NCI-H1105 treated with DMSO at 0.1 percent for 48 hours (cell line): Measurements from ENCODE around the gene STK32B.
A peak's percentile ranks its signal among the peaks of the same experiment; 100 is the strongest.
"Not testable (repeated sequence)": the region's sequence is repeated elsewhere in the genome, so short reads cannot be mapped to it uniquely, and the experiment has no call there.

Source experiments
- DNase-seq: peaks from one replicate; lab custom pipeline; 2025; lab: John Stamatoyannopoulos, UW

Gene STK32B

DNA sequence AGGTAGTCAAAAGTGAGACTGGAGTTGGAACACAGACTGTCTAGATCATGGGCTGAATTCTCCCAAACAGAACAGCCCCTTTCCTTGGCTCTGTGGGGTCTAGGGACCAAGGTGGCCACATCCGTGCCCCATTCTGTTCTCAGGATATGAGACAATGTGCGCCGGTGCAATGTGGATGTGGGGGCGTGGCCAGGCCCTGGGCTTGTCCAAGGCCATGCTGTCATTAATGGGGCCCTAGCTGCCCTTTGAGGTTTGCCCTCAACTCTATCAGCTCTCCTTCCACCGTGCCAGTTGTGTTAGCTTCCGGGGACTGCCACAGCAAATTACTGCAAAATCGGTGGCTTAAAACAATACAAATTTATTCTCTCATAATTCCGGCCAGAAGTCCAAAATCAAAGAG lies 344.5 kb downstream of the STK32B start:
- no peak for DNase-seq

- DNase-seq = no peak
Observed at GRCh38 chr4:5398056-5398455, 346.8 kb downstream of the STK32B start.

DNA sequence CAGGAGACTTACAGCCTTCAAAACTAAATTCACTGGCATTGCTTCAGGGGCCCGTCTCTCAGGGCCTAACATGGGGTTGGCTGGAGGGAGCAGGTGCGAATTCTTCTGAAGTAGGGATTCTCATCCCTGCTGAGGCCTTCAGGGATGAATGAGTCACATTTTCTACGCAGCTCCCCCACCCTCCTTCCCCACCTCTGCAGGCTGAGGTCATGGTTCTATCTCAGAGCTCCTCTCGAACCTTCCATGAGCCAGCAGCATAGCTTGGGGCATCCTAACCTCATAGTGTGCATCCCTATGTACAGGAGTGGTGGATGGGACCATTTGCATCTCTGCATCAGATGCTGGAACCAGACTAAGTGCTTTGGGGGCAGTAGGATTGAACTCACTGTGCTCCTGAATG lies 347.8 kb downstream of the STK32B start:
- DNase-seq = no peak

GRCh38 chr4:5399790-5400421 lies 348.6 kb downstream of the STK32B start:
- DNase-seq = peak; percentile 1

DNA sequence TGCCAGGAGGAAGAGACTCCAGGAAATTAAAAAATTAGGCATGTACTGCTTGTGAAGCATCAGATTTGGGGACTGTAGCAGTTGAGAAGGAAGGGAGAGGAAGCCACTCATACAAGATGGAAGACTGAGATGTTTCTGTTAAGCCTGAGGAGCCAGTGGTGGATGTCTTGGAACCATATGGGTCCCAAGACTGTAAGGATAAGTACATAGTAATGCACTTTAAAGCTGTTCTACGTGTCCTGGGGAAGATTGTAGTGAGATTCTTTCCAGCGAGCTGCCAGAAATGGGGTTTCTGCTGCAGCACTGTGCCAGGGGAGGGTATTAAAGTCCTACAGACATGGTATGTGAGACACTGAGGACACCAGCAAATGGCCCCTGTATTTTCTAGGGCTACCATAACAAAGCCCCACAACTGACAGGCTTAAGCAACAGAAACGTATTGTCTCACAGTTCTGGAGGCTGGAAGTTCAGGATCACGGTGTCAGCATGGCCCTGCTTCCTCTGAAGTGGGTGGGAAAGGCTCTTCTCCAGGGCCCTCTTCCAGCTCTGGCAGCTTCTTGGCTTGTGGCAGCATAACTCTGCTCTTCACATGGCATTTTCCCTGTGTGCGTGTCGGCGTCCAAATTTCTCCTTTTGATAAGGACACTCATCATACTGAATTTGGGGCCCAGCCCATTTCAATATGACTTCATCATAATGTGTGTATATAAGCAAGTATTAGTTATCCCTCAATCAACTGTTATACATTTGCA lies 352.6 kb downstream of the STK32B start:
- DNase-seq = no peak

DNA sequence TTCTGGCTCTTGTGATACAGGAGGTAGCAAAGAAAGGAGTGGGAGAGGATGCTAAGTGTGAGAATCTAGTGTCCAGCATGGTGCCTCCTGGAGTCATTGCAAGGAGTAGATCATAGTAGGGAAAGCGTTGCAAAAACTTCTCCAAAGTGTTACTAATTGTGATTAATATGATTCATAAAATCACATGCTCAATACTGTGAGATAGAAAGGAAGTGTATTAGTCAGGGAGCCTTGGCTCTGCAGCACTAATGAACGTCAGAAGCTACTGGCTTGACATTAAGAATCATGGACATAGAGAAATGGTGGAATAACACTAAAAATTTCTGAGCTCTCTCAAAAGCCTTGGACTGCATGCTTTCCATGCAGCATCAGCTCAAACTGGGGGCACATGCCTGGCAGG lies 358.0 kb downstream of the STK32B start:
- DNase-seq = no peak

DNA sequence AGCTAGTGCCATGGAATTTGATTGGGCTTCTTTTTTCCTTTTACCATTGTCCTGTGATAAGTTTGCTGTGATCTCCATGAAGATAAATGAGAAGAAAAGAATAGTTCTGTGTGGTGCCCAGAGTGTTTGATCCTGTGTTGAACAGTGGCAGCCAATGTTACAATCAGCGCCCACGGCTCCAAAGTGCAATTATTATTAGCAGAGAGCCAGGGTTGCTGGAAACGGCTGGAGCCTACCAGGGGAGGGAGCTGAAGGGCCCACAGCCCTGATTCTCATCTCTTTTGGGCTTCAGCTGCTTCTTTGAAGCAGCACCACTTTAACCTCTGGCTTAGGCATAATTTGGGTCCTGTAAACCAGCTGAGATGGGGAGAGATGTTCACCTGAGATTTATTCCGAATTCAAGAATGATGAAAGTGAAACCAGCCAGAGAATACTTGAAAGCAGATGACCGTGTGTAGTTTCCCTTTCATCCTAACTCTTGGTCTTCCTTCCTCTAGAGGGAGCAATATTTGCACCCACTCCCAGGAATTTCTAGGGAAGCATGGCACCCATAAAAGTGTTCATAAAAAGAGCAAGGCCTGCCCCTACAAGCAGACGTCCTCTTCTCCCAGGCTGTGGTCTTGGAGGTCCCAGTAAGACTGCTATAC lies 358.8 kb downstream of the STK32B start:
- DNase-seq = no peak

GRCh38 chr4:5412296-5412695 lies 361.0 kb downstream of the STK32B start:
- no peak for DNase-seq

DNA sequence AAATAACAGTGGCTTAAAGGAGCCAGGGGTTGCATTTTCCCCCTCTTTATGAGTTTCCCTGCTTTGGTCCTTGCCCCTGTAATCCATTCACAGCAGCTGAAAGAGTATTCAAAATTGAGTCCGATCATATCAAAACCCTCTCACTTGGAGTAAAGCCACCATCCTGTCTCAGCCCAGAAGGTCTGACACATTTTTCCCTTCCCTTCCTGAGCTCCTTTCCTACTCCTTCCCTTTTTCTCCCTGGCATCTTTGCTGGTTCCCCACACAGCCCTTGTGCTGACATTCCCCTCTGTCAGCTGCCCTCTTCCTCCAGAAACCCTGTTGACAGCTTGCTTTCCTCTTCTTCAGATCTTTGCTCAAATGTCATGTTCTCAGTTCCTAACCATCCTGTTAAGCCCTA lies 361.5 kb downstream of the STK32B start:
- DNase-seq = no peak

GRCh38 chr4:5416637-5417036 lies 365.4 kb downstream of the STK32B start:
- no peak for DNase-seq

- DNase-seq = no peak
Observed at GRCh38 chr4:5420266-5420665, 369.0 kb downstream of the STK32B start.

GRCh38 chr4:5421416-5421815 lies 370.1 kb downstream of the STK32B start:
- no peak for DNase-seq

DNA sequence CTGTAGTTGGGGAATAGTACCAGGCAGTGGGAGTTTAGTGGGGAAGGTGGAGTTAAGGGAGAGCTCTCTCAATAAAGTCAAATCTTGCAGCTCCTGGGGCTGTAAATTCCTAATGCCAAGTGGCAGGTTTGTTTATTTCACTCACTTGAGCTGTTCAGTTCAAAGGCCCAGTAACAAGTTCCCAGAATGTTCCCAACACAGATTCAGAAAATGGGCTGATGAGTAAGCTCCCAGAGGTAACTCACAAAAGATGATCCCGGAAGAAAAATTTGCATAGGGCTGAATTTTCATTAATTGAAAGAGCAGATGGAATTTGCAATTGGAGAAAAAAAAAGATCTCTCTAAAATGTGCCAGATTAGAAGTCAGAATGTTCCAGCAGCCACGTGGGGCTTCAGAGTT lies 370.9 kb downstream of the STK32B start:
- DNase-seq = no peak

DNA sequence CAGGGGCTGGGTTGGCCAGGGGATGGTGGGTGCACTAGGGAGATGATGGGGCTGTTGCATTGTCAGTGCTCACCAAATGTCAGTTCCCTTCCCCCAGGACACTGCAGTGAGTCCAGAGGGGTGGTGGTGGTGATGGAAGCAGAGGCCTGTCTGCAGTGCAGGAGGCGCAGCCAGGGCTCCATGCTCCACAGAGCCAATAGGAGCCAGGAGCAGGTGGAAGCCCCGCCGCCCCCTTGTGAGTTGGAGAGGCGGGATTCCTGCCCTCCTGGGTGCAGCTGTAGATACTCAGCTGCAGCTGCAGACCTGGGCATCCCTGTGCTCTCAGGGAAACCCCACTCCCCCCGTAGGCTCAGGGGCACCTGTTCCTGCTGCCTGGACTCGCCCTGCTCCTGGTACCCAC lies 372.4 kb downstream of the STK32B start:
- peak; percentile 28 for DNase-seq

DNA sequence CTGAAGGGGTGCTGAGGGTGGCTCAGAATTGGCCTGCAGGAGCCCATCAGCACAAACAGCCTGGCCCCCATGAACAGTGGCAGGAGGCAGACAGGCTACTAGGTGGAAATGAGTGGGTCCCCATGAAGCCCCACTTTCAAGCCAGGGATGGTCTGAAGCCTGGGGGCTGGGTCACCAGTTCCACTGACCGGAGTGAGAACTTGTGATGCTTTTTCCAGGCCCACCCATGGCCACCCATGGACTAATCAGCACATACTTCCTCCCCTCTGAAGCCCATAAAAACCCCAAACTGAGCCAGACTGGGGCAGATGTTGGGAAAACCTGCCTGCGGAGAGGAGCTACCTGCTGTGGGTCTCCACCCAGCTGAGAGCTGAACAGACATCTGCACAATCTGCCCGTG lies 372.9 kb downstream of the STK32B start:
- no peak for DNase-seq

DNA sequence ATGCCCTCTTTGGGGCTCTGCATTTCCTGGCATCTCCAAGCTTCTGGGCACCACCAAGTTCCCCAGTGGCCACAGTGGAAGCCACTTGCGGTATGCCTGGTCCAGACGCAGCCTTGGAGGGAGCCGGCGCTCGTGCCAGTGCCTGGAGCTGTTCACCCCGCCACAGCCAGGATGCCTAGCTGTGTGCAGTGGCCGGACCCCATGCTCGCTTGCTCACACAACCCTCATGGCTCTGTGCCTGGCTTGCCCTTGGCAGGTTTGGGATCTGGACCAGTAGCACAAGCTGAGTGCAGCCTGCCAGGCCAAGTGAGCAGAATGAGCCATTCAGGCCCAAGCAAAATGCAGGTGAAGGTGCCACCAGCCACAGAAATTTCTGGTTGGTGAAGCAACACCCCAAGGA lies 373.6 kb downstream of the STK32B start:
- no peak for DNase-seq

DNA sequence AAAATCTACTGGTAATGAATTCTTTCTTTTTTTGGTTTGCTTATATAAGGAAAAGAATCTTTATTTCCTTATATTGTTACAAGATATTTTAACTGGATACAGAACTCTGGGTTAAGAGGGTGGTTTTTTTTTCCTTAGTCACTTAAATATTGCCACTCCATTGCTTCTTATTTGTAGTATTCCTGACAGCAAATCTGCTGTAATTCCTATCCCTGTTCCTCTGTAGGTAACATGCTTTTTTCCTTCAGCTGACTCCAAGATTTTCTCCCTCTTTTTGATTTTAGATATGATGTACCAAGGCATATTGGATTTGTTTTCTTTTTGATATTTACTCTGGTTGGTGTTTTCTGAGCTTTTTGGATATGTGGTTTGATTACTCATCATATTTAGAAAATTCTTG lies 378.5 kb downstream of the STK32B start:
- no peak for DNase-seq

- DNase-seq = no peak
Observed at GRCh38 chr4:5433196-5433595, 381.9 kb downstream of the STK32B start.

DNA sequence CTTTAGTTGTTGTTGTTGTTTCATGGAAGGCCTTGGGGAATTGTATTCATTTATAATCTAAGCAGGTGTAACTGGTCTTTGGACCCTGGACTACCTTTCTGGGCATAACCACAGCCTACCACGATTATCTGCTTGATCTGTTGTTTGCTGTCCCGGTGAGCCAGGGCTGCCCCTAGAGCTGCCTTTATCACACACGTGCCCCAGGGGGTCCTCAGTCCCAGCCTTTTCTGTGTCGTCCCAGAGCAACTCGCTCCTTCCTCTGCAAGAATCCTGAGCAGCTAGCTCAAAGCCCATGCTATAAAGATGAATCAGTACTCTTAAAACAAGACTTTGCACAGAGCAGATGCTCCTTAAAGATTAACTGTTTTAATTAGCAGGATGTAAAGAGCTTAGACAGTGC lies 383.9 kb downstream of the STK32B start:
- no peak for DNase-seq

DNA sequence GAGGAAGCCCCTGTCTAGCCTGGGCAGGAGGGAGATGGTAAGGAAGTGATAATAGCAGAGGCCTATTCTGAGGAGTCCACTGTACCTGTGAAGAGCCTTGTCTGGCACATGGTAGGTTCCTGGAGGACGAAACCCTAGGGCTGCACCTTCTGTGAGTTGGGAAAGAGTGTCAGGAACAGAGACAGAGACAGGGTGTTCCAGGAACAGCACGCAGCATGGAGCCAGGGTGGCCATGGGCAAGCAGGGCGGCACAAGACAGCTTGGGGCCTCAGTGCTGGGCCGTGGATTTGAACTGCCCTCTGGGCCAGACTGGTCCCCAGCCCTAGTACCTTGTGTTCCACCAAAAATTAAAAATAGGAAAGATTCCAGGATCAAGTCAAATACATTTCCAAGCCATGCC lies 384.5 kb downstream of the STK32B start:
- DNase-seq = no peak

DNA sequence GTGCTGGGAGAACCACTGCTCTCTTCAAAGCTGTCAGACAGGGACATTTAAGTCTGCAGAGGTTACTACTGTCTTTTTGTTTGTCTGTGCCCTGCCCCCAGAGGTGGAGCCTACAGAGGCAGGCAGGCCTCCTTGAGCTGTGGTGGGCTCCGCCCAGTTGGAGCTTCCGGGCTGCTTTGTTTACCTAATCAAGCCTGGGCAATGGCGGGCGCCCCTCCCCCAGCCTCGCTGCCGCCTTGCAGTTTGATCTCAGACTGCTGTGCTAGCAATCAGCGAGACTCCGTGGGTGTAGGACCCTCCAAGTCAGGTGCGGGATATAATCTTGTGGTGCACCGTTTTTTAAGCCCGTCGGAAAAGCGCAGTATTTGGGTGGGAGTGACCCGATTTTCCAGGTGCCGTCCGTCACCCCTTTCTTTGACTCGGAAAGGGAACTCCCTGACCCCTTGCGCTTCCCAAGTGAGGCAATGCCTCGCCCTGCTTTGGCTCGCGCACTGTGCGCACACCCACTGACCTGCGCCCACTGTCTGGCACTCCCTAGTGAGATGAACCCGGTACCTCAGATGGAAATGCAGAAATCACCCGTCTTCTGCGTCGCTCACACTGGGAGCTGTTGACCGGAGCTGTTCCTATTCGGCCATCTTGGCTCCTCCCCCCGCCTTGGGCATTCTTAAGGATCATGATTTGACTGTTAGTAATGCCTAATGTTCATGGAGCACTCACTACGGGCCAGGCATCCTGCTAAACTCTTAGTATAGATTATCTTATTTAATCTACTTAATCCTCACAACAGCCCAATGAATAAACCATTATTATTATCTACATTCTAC lies 392.9 kb downstream of the STK32B start:
- DNase-seq = not testable (repeated sequence)

DNA sequence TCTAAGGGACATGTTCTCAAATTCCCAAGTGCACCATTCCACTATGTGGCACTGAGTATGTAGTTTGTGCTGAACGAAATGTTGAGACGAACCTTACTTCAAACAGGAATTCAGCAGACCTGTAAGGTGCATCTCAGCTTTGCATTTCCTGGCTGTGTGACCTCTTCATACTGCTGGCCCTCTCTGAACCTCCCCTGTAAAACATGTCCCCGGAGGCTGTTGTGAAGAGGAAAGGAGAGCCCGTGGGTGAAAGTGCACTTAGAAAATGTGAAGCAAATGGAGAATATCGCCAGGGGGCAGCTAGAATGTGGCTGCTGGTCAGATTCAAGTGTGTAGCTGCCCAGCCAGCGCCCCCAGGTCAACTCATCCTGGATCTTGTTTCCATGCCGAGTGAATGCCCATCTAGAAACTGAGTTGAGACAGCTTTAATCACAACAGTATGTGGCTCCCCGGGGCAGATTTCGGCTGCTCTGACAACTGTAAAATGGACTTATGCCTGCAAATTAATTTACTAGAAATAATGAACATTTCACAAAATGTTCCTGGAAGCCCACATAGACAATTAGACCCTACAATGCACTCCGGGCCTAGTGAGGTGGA lies 393.7 kb downstream of the STK32B start:
- DNase-seq = no peak
